Endometrium (tissue), 2 donors: ENCODE data around the gene TNNT2.

Experiments used
- FAIRE-seq: peaks from 2 replicates; lab custom pipeline; 2012; peaks lifted over from hg19 to GRCh38; lab: Jason Lieb, UNC
- donor health status: control.
- donor health status: control.

TNNT2 gene

GRCh38 chr1:201401700-201402099, 24.2 kb upstream of the TNNT2 start:
- no peak for FAIRE-seq

- no peak for FAIRE-seq
Measured at GRCh38 chr1:201400852-201401230, 23.4 kb upstream of the TNNT2 start.

GRCh38 chr1:201400212-201400851, 22.9 kb upstream of the TNNT2 start:
- no peak for FAIRE-seq

- no peak for FAIRE-seq
Measured at GRCh38 chr1:201399352-201400126, 22.1 kb upstream of the TNNT2 start.

GRCh38 chr1:201399018-201399351, 21.5 kb upstream of the TNNT2 start, which contains the start of gene LAD1:
TSS of gene LAD1 (minus strand) at chr1:201399324. CDS start at chr1:201399306, 18 bp downstream.
- no peak for FAIRE-seq

GRCh38 chr1:201397675-201398074, 20.2 kb upstream of the TNNT2 start:
- no peak for FAIRE-seq

GRCh38 chr1:201396861-201397464, 19.5 kb upstream of the TNNT2 start:
- FAIRE-seq: no peak

GRCh38 chr1:201395936-201396335, 18.5 kb upstream of the TNNT2 start:
- FAIRE-seq: no peak

- no peak for FAIRE-seq
Measured at GRCh38 chr1:201394591-201394990, 17.1 kb upstream of the TNNT2 start.

GRCh38 chr1:201393076-201393475, 15.6 kb upstream of the TNNT2 start:
- no peak for FAIRE-seq

- no peak for FAIRE-seq
Measured at GRCh38 chr1:201391651-201392511, 14.4 kb upstream of the TNNT2 start.

GRCh38 chr1:201391225-201391624, 13.7 kb upstream of the TNNT2 start:
- FAIRE-seq: no peak

- no peak for FAIRE-seq
Measured at GRCh38 chr1:201389051-201389450, 11.6 kb upstream of the TNNT2 start.

GRCh38 chr1:201386208-201386607, 8.7 kb upstream of the TNNT2 start:
- FAIRE-seq: no peak

- FAIRE-seq: no peak
Measured at GRCh38 chr1:201385299-201385891, 7.9 kb upstream of the TNNT2 start.

- no peak for FAIRE-seq
Measured at GRCh38 chr1:201384406-201384782, 6.9 kb upstream of the TNNT2 start.

- no peak for FAIRE-seq
Measured at GRCh38 chr1:201383647-201384405, 6.3 kb upstream of the TNNT2 start.

- FAIRE-seq: no peak
Measured at GRCh38 chr1:201381130-201381529, 3.6 kb upstream of the TNNT2 start.

GRCh38 chr1:201379733-201380242, 2.3 kb upstream of the TNNT2 start:
- FAIRE-seq: no peak

- no peak for FAIRE-seq
Measured at GRCh38 chr1:201378804-201379203, 1.3 kb upstream of the TNNT2 start.
